Stimulated activated CD8-positive, alpha-beta memory T cell treated with anti-CD3 and anti-CD28 coated beads, Interleukin-7, amount 100 ng/mL, for 4 hours (primary cell): ENCODE measurements around the gene MVD.

Experiments used
- DNase-seq, 2 donors: peaks; one replicate each; pipeline ENCODE4 v3.0.0-alpha.2; 2020; ENCODE audit warnings: low read depth in 2 of 2

MVD gene

DNA sequence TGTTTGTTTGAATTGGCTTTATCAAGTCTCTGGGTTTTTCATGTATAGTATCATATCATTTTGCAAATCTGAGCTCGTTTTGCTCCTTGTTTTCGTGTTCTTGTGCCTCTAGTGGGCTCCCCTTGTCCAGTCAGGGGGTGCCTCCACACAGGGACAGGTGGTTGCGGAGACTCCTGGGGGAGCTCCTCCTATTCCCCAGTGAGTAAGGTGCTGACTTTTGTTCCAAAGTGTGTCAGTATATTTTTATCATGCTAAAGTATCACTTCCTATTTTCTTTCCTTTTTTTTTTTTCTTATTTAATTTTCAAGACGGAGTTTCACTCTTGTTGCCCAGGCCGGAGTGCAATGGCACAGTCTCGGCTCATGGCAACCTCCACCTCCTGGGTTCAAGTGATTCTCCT lies 54.8 kb downstream of the MVD start:
- no peak for DNase-seq

DNA sequence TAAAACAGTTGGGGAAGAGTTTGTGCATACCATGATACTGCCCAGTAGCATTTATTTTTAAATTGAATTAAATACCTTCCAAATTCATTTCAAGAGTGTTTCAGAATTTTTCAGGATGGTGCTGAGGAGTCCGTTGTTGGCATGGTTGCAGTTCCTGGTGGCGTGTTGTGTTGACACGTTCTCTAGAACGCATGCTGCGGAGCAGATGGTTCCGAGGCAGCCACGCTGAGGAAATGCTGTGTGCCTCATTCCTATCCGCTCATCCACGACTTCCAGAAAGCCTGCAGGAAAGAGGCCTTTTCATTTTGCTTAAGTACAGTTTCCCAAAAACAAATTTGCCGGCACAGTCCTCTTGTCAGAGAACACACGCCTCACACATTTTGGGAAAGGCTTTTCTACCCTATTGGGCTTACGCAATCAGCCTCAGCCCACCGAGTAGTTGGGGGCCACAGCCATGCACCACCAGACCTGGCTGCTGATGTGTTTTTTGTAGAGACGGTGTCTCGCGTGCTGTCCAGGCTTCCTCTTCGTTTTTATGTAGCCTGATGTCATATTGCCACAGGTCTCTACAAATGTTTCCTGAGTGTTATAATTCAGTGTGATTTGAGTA lies 56.6 kb downstream of the MVD start:
- DNase-seq = no peak

DNA sequence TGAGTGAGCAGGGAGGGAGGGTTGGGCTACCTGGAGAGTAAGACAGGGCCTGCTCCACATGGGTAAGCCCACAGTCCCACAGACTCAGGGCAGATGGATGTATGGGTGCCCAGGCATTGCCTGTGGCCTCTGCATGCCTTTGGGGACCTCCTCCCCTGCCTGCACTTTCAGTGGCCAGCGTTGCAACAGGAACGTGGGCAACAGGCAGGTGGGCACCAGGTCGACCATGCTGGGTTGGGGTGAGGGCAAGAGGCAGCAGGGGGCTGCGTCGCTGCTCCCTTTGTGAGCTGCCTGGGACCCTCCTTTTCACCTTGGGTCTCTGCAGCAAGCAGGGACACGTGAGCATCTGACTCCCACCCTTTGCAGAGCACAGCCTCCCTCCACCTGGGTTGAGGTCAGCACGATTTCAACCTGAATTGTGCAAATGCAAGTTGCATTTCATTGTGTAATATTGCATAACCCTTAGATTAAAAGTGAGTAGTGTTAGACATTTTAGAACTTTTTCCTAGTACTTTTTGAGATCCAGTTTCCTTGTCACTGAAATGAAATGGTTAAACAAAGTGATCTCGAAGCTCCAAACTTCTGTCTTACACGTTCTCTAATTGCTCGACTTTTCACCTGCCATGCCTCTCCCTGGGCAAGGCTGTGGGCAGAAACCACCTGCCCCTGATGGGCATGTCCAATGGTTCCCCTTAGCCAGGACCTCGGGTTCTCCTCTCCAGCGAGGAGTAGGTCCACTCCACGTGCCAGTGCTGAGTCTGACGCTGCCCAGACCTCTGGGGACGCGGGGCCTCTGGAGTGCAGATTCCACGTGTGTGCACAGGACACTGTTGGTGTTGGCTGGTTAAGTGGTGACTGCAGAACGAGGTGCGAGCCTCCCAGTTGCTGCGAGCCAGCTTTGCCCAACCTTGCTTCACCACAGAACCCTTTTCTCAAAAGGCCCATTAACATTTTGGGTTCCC lies 57.4 kb downstream of the MVD start:
- DNase-seq = no peak

DNA sequence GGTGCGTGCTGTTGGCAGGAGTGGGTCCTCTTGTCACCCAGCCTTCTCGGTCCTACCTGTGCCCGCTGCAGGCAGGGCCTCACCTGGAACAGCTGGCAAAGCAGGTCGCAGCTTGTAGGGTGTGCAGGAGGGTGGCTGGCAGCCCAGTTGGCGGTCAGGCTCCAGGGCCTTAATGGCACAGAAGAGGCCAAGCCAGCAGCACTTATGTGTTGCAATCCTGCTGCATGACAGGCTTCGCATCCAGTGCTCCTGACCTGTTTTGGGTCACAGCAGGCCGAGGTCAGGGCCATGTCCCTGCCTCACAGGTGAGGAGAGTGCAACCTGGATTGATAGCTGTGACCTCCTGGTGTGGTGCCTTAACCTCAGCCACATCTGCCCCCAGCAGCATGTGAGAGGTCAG lies 60.8 kb downstream of the MVD start:
- no peak for DNase-seq
